ENCODE data around the gene EEF1AKMT1. TPM values are rescaled to one million over a fixed set of nuclear protein-coding genes. Genes with fewer than 3 reads are reported as not detected.

EEF1AKMT1 gene
- total RNA-seq, 4 donors from 2014 or later = 2.0 to 24.7 (median 4.7) TPM

DNA sequence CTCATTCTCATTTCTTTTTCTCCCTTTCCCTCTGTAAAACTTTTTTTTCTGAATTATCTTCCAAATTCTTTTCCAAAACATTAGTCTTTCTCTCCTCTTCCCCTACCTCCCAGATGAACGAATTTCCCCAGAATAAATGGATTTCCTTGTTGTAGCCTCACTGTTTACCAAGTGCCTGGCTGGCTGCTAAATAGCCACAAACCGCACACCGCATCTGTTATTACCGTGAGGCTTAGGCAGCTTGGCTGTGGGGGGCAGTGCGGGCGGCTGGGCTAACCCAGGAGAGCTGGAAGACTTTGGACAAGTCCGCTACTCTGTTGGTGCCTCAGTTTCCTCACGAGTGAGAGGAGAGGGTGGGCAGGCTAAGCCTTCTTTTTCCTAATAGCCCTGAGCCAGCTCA, 59.6 kb downstream of the EEF1AKMT1 start:
- Histone ChIP-seq H3K27ac (peak overlapping the region; percentile 90), H3K27me3 (no peaks in the 10 kb centered on the region), H3K36me3 (no peaks in the 10 kb centered on the region), H3K9me3 (no peaks in the 10 kb centered on the region), H3K4me3 (peak overlapping the region; percentile 0), H3K4me1 (peaks cover 26% of the 10 kb centered on the region)
- WGBS = 63% methylated on average over 8 of the region's 8 CpGs
- TF ChIP-seq POLR2AphosphoS5 (IDR thresholded peaks at IDR 0.05) = no peak
- no peak for TF ChIP-seq POLR2A (IDR thresholded peaks at IDR 0.05)
- TF ChIP-seq, protein P1, sequence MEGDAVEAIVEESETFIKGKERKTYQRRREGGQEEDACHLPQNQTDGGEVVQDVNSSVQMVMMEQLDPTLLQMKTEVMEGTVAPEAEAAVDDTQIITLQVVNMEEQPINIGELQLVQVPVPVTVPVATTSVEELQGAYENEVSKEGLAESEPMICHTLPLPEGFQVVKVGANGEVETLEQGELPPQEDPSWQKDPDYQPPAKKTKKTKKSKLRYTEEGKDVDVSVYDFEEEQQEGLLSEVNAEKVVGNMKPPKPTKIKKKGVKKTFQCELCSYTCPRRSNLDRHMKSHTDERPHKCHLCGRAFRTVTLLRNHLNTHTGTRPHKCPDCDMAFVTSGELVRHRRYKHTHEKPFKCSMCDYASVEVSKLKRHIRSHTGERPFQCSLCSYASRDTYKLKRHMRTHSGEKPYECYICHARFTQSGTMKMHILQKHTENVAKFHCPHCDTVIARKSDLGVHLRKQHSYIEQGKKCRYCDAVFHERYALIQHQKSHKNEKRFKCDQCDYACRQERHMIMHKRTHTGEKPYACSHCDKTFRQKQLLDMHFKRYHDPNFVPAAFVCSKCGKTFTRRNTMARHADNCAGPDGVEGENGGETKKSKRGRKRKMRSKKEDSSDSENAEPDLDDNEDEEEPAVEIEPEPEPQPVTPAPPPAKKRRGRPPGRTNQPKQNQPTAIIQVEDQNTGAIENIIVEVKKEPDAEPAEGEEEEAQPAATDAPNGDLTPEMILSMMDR (IDR thresholded peaks at IDR 0.05) = no peak
- TF ChIP-seq EP300 (IDR thresholded peaks at IDR 0.05) = no peak
- no peak for DNase-seq (ENCODE audit: low spot score in 2 of 2)

DNA sequence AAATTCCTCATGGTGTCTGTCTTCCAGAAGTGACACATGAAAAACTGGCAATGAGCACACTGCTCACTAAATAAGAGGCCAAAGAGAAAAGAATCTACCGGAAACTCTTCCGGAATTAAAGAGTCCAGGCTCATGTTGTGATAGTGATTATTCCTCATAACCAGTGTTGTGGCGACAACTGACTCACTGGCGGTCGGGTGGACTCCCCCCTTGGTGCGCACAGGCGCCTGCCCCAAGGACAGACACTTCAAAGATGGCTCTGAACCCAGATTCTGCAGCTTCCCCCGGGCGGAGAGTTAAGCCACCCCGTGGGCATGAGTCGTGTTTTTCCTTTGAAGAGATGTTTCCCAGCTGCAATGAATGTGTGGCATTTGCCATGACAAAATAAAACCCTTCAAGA, 60.0 kb downstream of the EEF1AKMT1 start:
- TF ChIP-seq EP300 (IDR thresholded peaks at IDR 0.05) = no peak
- TF ChIP-seq POLR2AphosphoS5 (IDR thresholded peaks at IDR 0.05) = no peak
- no peak for TF ChIP-seq POLR2A (IDR thresholded peaks at IDR 0.05)
- TF ChIP-seq, protein P1 (IDR thresholded peaks at IDR 0.05) = no peak
- no peak for DNase-seq (ENCODE audit: low spot score in 2 of 2)
- H3K27ac ChIP-seq = peak overlapping the region; percentile 90
- no peaks in the 10 kb centered on the region for H3K9me3 ChIP-seq
- peak overlapping the region; percentile 5 for H3K4me3 ChIP-seq
- no peaks in the 10 kb centered on the region for H3K36me3 ChIP-seq
- H3K4me1 ChIP-seq = peaks cover 27% of the 10 kb centered on the region
- H3K27me3 ChIP-seq = no peaks in the 10 kb centered on the region
- 31% methylated on average over 11 of the region's 11 CpGs for WGBS

DNA sequence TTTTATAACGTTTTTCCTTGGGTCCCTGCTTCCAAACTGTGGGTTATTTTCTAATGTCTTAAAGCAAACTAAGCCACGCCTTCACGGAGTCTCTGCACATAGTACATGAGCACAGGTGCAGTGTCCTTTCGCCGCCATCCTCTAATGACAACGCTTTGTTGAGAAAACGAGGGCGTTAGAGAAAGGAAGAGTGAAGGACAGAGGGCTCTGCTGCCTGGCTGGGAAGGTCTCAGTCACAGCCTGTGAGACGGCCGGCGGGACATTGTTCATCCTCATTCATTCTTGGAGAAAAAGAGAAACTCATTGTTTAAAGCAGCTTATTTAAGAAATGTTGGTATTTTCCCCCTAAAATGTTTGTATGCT, 60.8 kb downstream of the EEF1AKMT1 start:
- H3K27ac ChIP-seq = peak overlapping the region; percentile 90
- DNase-seq (ENCODE audit: low spot score in 2 of 2) = peak in 1 of 2 donors; percentile 58
- 37% methylated on average over 11 of the region's 11 CpGs for WGBS
- H3K9me3 ChIP-seq = no peaks in the 10 kb centered on the region
- peaks cover 27% of the 10 kb centered on the region for H3K4me1 ChIP-seq
- TF ChIP-seq POLR2A (IDR thresholded peaks at IDR 0.05) (no peak), EP300 (IDR thresholded peaks at IDR 0.05) (no peak), POLR2AphosphoS5 (IDR thresholded peaks at IDR 0.05) (no peak)
- TF ChIP-seq, protein P1 (IDR thresholded peaks at IDR 0.05) = no peak
- no peaks in the 10 kb centered on the region for H3K36me3 ChIP-seq
- peak overlapping the region; percentile 5 for H3K4me3 ChIP-seq
- H3K27me3 ChIP-seq = no peaks in the 10 kb centered on the region

DNA sequence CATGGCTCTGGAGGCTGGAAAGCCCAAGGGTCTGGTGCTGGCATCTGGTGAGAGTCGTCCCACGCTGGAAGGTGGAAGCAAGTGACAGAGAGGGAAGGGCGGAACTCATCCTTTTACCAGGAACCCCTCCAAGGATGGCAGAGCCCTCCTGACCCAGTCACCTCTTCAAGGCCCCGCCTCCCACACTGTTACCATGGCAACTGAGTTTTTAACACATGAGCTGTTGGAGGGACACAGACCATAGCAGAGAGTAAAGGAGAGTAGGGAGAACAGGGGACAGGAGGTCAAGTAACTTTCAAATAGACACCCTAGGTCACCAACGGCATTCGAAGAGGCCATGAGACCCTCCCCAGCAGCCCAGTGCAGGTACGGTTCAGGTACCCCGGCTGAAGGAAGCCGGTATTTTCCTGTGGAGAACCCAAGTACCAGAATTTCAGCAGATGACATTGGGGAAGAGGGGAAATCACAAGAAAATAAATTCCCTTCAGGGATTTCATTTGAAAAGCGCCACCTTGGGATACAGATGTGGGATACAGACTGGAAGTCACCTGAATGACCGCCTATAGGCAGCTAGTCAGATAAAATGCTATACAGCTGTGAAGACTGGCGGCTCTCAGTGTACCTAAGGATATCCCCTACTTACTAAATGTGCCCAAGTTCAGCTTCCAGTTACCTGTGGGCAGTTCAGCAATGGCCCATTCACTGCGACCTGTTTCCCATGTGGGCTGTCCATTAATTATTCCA, 62.3 kb downstream of the EEF1AKMT1 start:
- Histone ChIP-seq H3K27ac (no peak overlapping the region), H3K4me1 (peaks cover 27% of the 10 kb centered on the region), H3K4me3 (no peak overlapping the region), H3K27me3 (no peaks in the 10 kb centered on the region), H3K36me3 (no peaks in the 10 kb centered on the region), H3K9me3 (no peaks in the 10 kb centered on the region)
- TF ChIP-seq POLR2A (IDR thresholded peaks at IDR 0.05) (no peak), EP300 (IDR thresholded peaks at IDR 0.05) (no peak), POLR2AphosphoS5 (IDR thresholded peaks at IDR 0.05) (no peak)
- TF ChIP-seq, protein P1 (IDR thresholded peaks at IDR 0.05) = no peak
- no peak for DNase-seq (ENCODE audit: low spot score in 2 of 2)
- 86% methylated on average over 12 of the region's 13 CpGs for WGBS

DNA sequence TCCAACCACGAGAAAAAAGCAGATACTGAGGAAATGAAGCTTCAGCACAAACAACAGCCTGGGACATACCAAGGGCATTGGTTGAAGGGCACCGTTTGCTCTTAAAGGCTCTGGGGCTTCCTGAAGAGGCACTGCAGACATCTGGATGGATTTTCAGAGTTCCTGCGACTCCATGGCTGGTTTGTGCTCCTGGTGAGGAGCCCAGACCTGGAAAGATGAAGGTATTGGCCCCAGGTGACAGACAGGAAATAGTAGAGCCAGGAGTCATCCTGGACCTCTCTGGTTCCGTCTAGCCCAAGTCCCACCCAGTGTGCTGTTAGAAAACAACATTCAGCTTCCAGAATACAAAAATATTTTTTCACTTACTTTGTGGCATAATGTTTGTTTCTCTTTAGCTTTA, 64.0 kb downstream of the EEF1AKMT1 start:
- WGBS = 39% methylated on average over 4 of the region's 4 CpGs
- Histone ChIP-seq H3K9me3 (no peaks in the 10 kb centered on the region), H3K4me3 (no peak overlapping the region), H3K27ac (peak overlapping the region; percentile 59), H3K36me3 (no peaks in the 10 kb centered on the region), H3K27me3 (no peaks in the 10 kb centered on the region), H3K4me1 (peaks cover 27% of the 10 kb centered on the region)
- TF ChIP-seq POLR2AphosphoS5 (IDR thresholded peaks at IDR 0.05) (no peak), EP300 (IDR thresholded peaks at IDR 0.05) (no peak), POLR2A (IDR thresholded peaks at IDR 0.05) (no peak)
- TF ChIP-seq, protein P1 (IDR thresholded peaks at IDR 0.05) = no peak
- DNase-seq (ENCODE audit: low spot score in 2 of 2) = no peak

Data from suprapubic skin (tissue), 4 donors.